GM10266 (cell line): ENCODE measurements around the gene SLC13A4.

Experiments used
- DNase-seq: peaks from one replicate; pipeline ENCODE4 v3.0.0; 2012; ENCODE audit errors: extremely low spot score
- CTCF ChIP-seq: IDR thresholded peaks from 2 replicates; pipeline ENCODE4 v1.5.1; 2012; ENCODE audit warnings: mild to moderate bottlenecking, low read depth; ENCODE audit not compliant: control insufficient read depth, insufficient read depth; ENCODE audit errors: missing control alignments

SLC13A4 gene

GRCh38 chr7:135711139-135711469 is 16.9 kb downstream of the SLC13A4 start:
- no peak for TF ChIP-seq CTCF
- DNase-seq, result no peak

- peak; percentile 31 for TF ChIP-seq CTCF
- peak; percentile 65 for DNase-seq
These were observed 17.4 kb downstream of the SLC13A4 start for GRCh38 chr7:135710417-135711138.

- no peak for TF ChIP-seq CTCF
- no peak for DNase-seq
These were observed 18.5 kb downstream of the SLC13A4 start for GRCh38 chr7:135709508-135709907.

- no peak for DNase-seq
- no peak for TF ChIP-seq CTCF
These were observed 19.9 kb downstream of the SLC13A4 start for GRCh38 chr7:135708041-135708440.

GRCh38 chr7:135707570-135707966 is 20.4 kb downstream of the SLC13A4 start:
- no peak for DNase-seq
- TF ChIP-seq CTCF, result no peak

- DNase-seq, result no peak
- no peak for TF ChIP-seq CTCF
These were observed 21.0 kb downstream of the SLC13A4 start for GRCh38 chr7:135706858-135707569.
